Right renal pelvis (tissue), 4 donors: ENCODE data around the gene RPRD2. TPM values are rescaled to one million over a fixed set of nuclear protein-coding genes. Genes with fewer than 3 reads are reported as not detected.

Source experiments
- DNase-seq, 4 donors: peaks; one replicate each; pipeline ENCODE4 v3.0.0-alpha.2; 2013; ENCODE audit warnings: low read depth in 4 of 4, low spot score in 3 of 4, missing footprints in 1 of 4
- polyA plus RNA-seq, 4 donors: library from polyadenylated mRNA; unstranded; fragments of 120-200 nt; gene quantifications; one replicate each; pipeline ENCODE4 v1.2.1, GENCODE V29; 2013; ENCODE audit not compliant: insufficient read length in 4 of 4

The RPRD2 gene
- polyA plus RNA-seq, 4 donors, result 50.0 to 57.7 (median 54.8) TPM

DNA sequence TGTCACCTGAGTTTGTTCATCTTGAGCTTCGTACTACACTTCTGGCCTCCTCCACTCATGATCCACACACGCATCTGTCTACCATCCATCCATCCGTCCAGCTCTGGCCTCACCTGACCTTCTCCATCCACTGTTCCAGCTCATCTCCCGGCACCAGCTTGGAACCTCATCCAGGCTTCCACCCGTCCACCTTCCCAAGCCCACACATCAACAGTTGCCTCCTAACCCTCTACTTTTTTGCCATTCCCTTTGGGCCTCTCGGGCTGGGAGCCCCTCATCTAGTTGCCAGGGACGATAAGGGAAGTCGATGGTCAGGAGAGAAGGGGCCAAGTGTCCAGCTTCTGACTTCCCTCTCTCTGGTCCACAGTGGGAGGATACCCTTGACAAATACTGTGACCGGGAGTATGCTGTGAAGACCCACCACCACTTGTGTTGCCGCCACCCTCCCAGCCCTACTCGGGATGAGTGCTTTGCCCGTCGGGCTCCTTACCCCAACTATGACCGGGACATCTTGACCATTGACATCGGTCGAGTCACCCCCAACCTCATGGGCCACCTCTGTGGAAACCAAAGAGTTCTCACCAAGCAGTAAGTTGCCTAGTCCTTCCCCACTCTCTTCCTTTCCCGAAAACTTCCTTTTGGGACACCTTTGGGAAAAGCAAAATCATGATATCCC lies 148.2 kb downstream of the RPRD2 start:
- DNase-seq, result no peak

DNA sequence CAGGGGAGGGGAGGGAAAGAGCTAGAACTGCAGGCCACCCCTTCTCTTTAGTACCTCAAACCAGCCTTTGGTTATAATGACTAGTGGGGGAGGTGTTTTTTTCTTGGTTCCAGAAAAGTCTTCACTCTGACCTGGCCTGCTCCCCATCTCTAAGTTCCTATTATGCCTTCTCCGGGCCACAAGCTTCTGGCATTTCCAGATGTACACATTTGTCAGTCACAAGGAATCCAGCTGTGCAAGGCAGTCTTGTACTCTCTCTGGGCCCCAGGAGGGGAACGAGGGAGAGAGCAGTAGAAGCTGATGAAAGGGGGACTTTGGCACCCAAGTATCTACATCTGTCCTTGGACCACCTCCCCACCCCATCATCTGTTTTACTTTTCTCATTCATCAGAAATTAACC lies 148.9 kb downstream of the RPRD2 start:
- DNase-seq, result no peak

DNA sequence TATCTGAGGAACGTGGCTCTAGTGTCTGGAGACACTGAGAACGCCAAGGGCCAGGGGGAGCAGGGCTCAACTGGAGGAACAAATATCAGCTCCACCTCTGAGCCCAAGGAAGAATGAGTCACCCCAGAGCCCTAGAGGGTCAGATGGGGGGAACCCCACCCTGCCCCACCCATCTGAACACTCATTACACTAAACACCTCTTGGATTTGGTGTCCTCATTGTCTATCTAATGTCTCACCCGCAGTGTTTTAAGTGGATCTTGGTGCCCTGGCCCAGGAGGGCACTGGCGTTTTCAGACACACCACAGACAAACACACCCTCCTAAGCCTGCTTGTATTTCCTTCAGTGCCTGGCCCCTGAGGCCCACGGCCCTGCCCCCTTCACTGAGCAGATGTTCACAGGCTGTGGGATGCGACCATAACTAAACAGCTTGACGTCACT lies 149.4 kb downstream of the RPRD2 start:
- DNase-seq, result no peak

DNA sequence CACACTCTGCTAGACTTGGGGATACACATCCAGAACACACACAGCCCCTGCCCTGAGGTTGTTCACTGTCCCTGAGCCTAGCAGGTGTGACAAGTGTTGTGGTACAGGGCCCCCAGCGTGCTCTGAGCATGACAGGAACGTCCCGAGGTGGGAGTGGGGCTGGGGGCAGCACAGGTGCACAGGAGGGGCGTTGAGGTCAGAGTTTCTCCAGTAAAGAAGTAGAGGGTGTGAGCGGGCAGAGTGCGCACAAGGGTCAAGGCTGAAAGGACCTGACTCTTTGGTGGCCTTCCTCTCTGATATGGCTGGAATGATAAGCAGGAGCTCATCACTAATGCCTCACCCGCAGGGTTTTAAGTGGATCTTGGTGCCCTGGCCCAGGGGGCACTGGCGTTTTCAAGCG lies 150.3 kb downstream of the RPRD2 start:
- no peak for DNase-seq

DNA sequence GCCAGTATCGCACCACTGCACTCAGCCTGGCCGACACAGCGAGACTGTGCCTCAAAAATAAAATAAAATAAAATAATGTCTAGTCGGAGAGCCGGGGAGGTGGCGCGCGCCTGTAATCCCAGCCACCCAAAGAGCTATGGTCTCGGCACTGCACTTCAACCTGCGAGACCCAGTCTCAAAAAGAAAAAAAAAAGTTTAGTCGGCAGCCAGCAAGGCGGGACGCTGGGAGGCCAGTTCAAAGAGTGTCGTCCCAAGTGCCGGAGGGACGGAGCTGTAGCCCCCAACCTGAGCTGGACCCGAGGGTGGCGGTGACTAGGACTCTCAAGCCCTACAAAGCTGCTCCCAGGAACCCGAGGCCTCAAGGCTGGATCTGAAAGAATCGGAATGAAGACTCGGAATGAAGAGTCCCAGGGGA lies 151.0 kb downstream of the RPRD2 start:
- DNase-seq, result no peak

DNA sequence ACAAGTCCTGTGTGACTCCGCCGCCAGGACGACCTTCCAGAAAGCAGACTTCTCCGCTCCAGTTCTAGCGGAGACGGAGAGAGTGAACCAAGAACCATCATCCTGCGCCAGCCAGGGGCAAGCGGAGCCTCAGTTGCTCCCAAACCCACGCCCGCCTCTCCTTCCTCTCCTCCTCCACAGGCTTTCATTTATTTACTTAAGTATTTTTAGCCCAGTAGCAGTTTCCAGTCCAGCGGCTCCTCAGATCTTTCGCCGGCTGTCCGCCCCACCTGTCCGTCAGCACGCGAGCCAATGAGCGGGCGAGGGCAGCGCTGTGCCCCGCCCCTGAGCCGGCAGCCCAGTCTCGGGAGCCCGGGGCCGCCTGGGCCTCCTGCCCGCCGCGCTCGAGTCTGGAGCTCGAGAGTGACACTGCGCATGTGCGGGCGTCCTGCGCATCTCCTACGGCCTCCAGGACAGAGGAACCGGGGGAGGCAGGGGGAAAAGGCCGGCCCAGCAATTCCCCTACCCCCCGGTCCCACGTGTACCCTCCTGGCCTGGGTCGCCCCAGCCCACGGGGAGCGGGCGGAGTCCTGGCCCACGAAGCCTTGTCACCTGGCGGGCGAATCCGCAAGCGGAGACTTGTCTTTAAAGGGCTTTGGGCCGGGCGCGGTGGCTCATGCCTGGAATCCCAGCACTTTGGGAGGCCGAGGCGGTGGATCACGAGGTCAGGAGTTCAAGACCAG lies 151.5 kb downstream of the RPRD2 start, which contains the start of gene FALEC:
Gene FALEC (plus strand): TSS at position 425 of the 722 bp plus-strand sequence.
- DNase-seq, result peak; percentile 87 to 94 (median 89)

DNA sequence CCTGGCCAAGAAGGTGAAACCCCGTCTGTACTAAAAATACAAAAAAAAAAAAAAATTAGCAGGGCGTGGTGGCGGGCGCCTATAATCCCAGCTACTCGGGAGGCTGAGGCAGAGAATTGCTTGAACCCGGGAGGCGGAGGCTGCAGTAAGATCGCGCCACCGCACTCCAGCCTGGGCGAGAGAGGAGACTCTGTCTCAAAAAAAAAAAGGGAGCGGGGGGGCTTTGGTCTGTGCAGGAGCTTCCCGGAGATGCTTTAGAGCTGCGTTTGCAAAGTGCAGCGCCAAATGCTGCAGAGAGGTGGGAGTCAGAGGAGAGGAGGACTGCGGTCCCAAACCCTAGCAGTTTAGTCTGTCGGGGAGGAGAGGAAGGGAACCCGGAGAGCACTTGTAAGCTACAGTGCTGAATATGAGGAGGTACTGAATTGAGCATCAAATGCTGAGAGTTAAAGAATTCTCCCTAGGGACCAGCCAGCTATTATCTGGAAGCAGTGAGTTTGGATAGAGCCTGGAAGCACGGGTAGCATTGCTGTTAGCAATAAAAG lies 152.2 kb downstream of the RPRD2 start:
- DNase-seq, result no peak

DNA sequence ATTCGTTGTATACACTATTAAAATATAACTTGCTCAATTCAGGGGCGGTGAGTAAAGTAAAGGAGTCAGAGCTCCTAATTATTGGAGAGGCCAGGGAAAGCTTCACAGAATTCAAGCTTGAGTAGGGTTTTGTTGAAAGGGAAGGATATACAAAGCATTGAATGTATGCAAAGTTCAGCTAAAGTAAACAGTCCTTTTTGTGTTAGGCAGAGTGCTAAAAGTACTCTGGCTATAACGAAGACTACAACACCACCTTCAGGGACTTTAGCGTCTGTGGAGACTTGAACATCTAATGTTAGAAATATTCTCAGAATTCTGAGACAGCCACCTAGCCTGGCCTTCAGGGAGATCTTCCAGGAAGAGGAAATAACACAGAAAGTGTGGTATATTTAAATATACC lies 152.7 kb downstream of the RPRD2 start:
- DNase-seq, result no peak

DNA sequence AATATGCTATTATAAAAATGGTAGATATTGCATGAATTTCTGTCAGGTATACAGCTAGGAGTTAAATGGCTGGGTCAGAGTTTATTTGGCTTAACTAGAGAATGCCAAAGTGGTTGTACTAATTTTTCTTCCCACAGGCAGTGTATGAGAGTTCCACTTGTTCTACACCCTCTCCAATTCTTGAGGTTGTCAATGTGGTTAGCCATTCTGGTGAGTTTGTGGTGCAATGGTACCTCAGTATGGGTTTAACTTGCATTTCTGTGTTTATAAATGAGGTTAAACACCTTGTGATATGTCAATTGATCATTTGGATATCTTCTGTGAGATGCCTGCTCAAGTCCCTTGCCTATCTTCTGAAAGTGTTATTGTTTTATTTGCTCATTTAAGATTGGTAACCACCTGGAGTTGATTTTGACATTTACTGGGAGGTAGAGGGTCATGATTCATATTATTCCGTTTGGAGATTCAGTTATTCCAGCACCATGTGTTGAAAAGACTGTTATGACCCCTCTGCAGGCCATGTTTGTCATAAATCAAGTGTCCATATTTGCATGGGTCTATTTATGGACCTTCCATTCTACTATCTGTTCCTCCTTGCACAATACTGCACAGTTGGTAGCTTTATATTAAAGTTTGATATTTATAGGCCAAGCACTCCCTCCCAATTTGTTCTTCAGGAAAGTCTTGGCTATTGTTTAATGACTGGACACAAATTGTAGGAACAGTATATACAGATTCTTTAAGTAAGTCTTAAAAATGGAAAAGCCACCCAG lies 157.4 kb downstream of the RPRD2 start:
- DNase-seq, result no peak

DNA sequence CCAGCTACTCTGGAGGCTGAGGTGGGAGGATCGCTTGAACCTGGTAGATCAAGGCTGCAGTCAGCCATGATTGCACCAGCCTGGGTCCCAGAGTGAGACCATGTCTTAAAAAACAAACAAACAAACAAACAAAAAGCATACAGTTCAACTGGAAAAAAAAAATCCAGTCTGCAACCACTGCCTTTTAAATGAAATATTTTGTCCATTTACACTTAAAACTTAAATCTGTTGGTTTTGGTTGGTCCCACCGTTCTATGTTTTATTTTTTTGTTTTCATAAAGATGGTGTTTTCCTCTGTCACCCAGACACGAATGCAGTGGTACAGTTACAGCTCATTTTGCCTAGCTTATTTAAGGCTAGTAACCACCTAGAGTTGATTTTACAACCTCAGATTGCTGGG lies 161.4 kb downstream of the RPRD2 start:
- no peak for DNase-seq

Other genes starting within 250 kb of the RPRD2 start
- 10 to 100 TPM; 44.5 to 60.5 (median 54.1) TPM for gene PLEKHO1, start 214.2 kb upstream of the RPRD2 start, polyA plus RNA-seq
- gene ANP32E, start 128.0 kb upstream of the RPRD2 start, polyA plus RNA-seq, result 100 to 1,000 TPM; 101 to 132 (median 121) TPM
- gene CA14, start 106.4 kb upstream of the RPRD2 start, polyA plus RNA-seq, result 1 to 10 TPM; 6.2 to 8.1 (median 7.4) TPM
- gene APH1A, start 95.1 kb upstream of the RPRD2 start, polyA plus RNA-seq, result 100 to 1,000 TPM; 184 to 211 (median 197) TPM
- 10 to 100 TPM; 43.4 to 52.4 (median 47.9) TPM for gene C1orf54, start 91.4 kb upstream of the RPRD2 start, polyA plus RNA-seq
- 1 to 10 TPM; 7.0 to 8.1 (median 7.5) TPM for gene CIART, start 81.6 kb upstream of the RPRD2 start, polyA plus RNA-seq
- 10 to 100 TPM; 67.6 to 77.1 (median 75.5) TPM for gene MRPS21, start 70.3 kb upstream of the RPRD2 start, polyA plus RNA-seq
- gene PRPF3, start 42.6 kb upstream of the RPRD2 start, polyA plus RNA-seq, result 10 to 100 TPM; 57.4 to 81.1 (median 61.0) TPM
- 10 to 100 TPM; 24.2 to 28.0 (median 26.0) TPM for gene TARS2, start 123.3 kb downstream of the RPRD2 start, polyA plus RNA-seq
- gene ECM1, start 144.0 kb downstream of the RPRD2 start, polyA plus RNA-seq, result 10 to 100 TPM; 12.0 to 22.1 (median 14.6) TPM
- gene FALEC, start 151.6 kb downstream of the RPRD2 start, polyA plus RNA-seq, result under 1 TPM in 2 of 4 donors, not detected in 2; 0.42 to 0.44 TPM
- gene ADAMTSL4, start 185.3 kb downstream of the RPRD2 start, polyA plus RNA-seq, result 10 to 100 TPM; 12.4 to 21.0 (median 13.8) TPM
- gene MCL1, start 215.5 kb downstream of the RPRD2 start, polyA plus RNA-seq, result 100 to 1,000 TPM; 155 to 206 (median 189) TPM